HG03439 (cell line): ENCODE measurements around the gene HPSE2.

ENCODE experiments used
- ATAC-seq: cut with Tn5 transposase; IDR thresholded peaks from one replicate; pipeline ENCODE4 v1.9.1; 2021; ENCODE audit warnings: mild to moderate bottlenecking, moderate library complexity; ENCODE audit not compliant: unreplicated experiment

HPSE2 gene

DNA sequence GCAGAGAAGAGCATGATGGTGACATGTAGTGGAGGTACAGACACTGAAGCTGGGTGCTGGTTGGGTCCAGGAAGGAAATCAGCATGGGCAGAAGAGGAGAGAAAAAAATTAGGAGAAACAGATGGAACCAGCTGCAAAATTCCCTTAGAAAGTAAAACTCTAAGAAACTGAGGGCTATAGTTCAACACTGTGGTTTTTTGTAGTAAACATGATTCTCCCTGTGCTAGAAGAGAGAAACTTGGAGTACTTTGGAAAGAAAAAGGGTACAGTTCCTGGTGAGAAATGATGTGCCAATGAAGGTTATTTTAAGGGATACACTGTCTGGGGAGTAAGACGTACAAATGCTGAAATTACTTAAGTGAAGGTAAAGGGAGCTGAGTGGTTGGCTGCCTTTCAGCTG lies 607.4 kb downstream of the HPSE2 start:
- no peak for ATAC-seq

DNA sequence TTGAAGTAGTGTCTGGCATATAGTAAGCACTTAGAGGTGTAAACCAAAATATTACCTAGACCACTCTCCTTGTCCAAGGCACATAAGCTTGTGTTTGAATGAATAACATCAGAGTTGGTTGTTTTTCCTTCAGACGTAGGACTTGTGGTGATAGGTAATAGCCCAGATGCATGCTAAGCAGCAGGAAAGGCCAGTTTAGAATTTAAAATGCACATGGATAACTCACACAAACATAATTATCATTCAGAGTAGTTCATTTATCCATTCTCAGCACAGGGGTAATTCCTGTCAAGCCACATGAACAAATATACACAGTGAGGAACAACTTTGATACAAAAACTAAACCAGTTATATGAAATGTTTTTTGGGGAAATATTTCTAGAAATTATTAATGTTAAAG lies 607.9 kb downstream of the HPSE2 start:
- ATAC-seq: no peak

DNA sequence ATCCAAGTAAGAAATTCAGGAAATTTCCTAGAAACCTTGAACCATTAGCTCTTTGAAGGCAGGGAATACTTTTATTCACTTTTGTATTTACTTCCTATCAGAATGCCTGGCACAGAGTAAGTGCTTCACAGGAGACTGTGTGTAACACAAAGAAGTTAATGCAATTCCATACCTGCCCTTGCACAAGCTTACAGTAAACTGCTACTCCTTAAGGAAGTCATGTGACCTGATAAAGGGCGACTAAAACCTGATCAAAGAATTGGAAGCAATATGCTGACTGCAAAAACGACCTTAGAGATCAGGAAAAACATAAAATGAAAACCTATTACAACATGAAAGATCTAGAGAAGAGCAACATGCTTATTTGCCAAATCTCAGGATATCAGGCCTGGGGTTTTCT lies 610.7 kb downstream of the HPSE2 start:
- ATAC-seq: no peak

DNA sequence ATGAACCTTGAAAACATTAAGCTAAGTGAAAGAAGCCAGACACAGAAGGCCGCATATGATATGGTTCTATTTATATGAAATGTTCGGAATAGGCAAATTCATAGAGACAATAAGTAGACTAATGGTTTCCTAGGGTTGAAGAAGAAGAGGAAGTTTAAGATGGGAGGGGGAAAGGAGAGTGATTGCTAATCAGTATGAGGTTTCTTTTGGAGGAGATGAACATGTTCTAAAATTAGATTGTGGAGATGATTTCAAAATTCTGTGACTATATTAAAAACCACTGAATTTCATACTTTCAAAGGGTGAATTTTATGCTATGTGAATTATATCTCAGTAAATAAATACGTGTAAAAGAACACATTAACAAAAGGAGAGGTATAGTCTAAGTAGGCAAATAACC lies 612.5 kb downstream of the HPSE2 start:
- ATAC-seq: no peak

DNA sequence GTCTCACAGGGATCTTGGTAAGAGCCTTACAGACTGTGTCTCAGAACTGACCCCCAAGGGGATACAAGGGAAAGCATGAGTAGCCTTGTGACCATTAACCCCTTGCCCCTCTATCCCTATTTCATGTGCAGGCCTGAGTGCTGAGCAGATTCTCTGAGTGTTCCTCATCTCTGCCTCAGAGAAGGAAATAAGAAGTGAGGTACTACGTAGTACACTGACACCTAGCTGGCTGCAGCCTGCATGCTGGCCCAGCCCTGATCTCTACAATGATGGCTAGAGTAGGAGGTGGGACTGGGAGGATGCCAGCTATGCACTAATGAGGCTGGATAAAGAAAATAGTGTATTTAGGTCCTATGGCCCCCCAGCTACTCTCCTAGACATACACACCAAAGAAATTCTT lies 614.0 kb downstream of the HPSE2 start:
- no peak for ATAC-seq

DNA sequence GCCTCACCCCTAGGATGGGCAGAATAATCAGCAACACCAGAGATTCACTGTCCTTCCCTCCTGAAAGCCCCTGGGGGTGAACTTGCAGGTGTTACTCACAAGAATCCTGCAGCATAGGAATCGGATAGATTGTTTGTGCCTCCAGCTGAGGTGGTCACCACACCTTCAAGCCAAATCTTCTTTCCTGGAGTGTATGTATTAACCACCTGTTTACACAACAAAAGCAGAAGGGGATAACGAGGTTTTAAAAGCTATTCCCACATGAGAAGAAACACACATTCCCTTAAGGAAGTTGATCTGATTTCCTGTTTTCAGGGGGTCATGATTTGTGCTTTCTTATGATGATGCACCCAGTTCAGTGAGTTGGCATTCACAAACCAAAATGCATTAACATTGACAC lies 615.1 kb downstream of the HPSE2 start:
- no peak for ATAC-seq

DNA sequence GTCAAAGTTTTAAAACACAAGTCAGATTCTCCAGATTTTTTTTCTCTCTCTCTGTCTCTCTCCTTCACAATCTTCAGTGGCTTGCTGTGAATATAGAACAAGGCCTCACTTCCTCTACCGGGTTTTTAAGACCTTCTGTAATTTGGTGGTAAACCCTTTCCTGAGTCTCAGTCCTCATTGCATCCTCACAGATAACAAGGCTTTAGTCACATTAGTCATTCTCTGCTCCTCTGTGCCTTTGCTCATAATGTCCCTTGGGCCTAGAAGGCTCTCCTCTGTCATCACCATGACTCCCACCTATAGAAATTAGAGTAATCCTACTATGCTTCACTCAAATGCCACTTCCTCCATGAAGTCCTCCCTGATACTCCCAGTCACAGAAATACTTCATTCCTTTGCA lies 616.2 kb downstream of the HPSE2 start:
- no peak for ATAC-seq

DNA sequence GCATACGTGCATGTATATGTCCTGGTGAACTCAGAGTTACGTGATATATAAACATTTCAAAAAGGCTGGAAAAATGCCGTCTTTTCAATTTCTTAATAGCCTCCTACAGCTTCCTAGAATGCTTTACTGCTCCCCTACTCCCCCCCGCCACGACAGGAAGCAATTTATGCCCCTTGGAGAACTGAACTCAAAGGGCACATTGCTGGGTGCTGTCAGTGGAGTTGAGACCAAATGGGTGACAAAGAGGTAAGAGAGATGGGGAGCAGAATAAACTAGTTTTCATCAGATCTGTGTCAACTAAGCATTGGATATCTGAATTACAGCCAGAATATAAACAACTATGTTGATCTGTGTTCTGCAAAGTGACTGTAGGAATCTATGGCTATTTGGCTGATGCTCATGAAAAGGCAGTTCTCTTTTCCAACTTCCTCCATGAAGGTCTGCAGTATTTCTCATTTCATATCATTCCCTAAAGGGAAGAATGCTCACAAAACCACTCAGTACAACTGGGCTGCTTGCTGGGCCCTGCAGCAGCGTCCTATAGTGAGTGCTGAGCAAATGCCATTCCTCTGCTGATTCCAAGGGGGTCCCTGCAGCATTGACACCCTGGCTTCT lies 617.6 kb downstream of the HPSE2 start:
- no peak for ATAC-seq

DNA sequence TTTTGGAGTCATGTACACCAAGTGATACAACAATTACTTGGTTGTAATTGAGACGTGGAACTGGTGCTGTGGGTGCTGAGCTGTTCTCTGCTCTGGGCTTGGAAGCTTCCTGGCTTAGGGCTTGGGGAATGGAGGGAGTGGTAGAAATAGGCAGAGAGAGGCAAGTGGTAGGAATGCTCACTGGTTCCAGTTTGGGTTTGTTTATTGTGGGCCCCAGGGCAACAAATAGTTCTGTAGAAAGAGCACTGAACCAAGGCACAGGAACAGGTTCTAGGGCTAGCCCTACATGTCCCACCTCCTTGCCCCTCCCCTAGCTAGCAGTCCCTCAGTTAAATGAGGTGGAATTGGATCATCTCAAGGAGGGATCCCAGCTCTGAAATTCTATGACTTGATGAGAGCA lies 622.2 kb downstream of the HPSE2 start:
- no peak for ATAC-seq

DNA sequence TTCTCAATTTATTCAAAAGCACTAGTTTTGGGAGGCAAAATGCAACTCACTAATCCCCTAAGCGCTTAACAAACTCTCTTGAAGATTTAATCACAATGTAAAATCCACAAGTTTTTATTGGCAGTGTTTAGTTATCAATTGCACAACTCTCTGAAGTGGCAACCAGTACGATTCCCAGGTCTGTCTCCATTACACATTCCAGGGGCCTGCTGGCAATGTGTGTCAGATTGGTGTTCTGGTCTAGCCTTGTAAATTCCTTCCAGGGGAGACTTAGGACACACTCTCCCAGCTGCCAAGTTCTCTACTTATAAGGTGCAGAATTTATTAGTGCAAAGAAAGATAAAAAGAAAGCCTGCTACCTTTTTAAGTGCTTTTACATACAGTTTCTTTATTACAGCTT lies 624.2 kb downstream of the HPSE2 start:
- ATAC-seq: no peak

DNA sequence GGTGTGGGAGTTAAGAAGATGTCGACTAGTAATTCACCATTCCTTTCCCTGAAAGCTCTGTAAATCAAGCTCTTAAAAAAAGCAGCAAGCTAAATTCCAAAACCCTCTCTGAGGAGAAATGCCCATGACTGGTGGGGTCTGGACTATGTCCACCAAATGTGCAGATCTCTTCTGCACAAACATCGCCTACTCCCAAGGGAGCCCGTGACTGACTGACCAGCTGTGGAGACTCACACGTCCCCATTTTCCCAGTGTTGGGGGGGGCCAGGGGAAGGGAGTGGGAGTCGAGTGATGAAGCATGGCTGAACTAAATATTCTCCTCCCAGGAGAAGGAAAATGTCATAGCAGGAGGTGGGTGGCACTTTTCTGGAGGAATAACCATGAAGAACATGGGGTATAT lies 624.8 kb downstream of the HPSE2 start:
- ATAC-seq: no peak

DNA sequence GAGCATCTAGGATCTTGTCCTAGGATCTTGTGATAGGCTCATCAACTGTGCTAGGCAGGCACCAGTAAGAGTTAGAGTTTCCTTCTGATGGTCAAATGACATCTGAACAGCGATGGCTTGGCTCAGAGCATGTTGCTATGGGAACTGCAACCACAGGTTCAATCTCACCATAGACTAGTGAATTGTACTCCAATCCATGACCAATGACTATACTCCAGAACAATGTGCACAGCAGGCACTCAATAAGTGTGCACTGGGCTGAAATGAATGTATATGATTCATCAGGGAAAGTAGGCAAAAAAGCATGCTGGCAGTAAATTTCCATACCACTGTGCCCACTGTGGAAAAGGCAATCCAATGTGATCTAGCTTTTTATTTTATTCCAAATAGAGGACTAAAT lies 625.4 kb downstream of the HPSE2 start:
- no peak for ATAC-seq

DNA sequence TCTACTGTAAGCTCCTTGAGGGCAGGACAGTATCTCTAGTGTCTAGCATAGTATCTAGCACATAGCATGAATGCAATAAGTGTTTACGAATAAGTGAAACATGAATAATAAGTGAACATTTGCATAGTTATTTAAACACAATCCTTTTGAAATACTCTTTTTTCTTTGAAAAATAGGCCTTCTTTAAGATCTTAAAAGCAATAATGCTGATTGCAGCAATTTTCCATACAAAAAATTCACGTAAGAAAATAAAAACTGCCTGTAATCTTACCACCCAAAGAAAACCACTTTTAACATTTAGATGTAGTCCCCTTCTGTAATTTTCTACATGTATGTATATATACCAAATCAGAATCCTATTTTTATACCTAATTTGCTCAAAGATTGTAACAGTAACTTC lies 626.4 kb downstream of the HPSE2 start:
- ATAC-seq: no peak

DNA sequence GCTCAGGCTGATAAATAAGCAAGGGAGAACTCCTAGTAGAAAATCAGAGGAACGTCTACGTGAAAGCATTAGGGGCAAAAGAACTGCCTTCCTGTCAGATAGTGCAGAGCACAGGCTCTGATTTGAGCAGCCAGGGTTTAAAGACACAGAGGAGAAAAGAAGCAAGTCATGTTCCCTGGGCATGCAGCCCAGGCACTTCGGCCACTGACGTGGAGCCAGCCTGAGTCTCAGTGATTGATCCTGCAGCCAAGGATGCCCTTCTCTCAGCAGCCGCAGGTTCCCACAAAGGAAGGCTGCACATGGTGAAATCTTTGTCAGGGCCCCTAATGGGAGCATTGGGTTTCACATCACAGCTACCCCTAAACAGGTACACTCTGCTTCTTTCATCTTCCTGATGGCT lies 627.2 kb downstream of the HPSE2 start:
- no peak for ATAC-seq

DNA sequence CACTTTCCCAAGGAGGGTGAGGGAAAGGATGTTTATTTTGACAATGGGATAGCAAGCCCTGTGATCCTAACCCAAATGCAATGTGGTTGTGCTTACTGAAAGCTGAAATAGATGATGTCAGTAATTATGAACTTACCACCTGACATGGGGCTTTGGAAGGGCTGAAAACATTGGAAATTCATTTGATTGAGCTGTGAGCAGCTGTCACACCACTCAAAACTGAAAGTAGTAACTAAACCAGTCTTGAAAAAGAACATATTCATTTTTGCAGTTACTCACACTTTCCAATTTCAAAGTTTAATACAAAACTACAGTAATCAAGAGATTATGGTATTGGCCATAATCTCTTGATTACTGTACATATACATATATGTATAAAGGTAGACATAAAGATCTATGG lies 633.4 kb downstream of the HPSE2 start:
- no peak for ATAC-seq

DNA sequence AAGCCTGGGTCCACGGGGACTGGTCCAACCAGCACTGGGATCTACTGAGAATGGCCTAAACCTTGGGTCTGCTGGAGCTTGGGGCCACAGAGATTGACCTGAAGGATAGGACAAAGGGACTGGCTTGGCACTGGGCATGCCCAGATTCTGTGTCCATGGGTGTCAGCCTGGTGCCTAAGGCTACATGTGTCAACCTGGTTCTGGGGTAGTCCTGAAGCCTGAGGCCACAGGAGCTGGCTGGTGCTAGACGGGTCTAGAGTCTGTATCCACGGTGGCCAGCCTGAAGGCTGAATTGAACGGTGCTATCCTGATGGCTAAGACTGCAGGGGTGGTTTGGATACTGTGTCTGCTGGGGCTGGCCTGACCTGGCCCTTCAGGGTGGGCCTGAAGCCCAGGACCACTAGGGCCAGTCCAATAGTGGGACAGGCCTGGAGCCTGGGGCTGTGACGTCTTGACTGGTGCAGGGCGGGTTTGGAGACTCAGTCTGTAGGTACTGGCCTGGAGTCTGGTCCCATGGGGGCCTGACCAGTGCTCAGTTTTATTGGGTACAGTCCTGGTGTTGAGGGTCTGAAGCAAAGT lies 636.5 kb downstream of the HPSE2 start:
- ATAC-seq: no peak

DNA sequence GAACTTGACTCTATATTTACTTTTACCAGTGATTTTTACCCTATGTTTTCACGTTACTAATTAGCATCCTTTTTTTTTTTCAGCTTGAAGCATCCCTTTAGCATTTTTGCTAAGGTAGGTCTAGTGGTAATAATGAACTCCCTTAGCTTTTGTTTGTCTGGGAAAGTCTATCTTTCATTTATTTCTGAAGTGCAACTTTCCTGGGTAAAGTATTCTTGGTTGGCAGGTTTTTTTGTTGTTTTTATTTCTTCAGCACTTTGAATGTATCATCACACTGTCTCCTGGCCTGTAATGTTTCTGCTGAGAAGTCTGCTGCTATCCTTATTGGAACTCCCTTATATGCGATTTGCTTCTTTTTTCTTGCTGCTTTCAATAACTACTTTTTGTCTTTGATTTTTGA lies 639.2 kb downstream of the HPSE2 start:
- no peak for ATAC-seq

DNA sequence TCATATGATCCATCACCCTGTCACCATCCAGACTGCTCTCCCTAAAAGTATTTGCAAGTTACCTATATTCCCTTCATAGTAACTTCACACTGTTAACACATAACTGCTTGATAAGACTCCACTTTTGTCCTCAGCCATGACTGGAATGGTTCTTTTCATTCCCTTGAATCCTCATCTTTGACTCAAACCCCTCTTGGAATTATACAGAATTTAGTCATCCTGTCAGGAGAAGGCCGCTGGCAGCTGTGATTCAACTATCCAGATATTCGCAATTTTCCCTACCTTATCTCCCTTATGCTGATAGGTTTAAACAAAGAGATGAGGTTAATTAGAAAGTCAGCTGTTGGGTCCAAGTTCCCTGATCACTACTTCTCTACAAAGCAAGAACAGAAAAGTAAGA lies 646.0 kb downstream of the HPSE2 start:
- ATAC-seq: no peak

DNA sequence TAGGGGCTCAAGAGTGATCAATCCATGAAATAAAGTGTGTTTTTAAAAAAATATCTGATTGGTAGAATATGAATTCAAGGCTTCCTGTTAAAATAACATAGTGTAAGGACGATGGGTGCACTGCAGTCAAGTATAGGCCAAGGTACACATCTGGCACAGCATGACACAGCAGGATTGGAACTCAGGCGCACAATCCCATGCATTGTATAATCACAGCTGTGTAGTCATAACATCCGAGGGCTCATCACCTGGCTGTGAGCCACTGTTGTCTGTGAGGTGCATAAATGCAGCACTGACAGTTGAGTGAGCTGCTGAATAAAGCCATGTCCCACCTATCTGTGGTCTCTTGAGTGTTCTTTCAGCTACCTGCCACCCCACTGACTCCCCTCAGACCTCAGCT lies 646.6 kb downstream of the HPSE2 start:
- no peak for ATAC-seq

DNA sequence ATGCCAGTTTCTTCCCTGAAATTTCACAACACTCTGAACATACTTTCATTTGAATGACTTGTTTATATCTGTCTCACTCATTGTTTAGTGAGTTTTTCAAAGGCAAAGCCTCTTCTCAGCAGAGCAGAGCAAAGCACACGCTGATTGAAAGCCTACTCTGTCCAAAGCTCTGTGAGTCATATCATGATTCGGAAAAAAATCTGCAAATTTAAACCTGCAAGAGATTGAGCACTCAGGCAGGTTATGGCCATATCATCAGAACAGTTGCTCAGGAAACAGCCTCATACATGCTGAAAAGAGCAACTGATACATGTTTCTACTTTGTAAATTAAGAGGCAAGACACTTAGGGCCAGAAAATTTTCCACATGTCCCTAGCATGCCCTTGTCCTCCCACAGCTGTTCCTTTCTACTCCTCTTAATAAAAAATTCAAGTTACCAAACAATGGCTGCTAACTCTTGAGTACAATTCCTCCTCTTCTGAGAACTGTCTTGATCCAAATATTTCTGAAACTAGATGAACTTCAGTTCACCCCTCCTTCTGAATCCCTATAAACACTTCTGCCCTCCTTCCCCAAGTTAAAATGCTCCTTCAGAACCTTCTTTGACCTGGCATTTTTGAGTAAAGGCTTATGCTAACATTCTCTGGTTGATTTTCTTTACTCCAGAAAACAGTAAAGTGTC lies 648.4 kb downstream of the HPSE2 start:
- ATAC-seq: no peak

DNA sequence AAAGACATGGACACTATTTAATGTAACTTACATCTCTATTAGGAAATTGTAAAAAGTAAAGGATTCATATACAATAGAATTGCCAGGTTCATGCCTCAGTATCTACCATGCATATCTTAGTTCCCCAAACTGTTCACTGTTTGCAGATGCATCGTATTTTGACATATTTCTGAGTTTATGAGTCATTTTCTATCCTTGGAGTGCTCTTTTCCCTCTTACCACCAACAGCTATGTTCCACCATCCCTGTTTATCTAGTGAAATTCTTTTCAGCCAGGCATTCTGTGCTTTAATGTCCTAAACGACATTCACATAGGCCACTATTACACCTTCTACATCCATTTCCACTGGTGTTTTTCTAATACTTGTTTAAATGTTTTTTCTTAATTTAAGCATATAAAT lies 649.6 kb downstream of the HPSE2 start:
- no peak for ATAC-seq

DNA sequence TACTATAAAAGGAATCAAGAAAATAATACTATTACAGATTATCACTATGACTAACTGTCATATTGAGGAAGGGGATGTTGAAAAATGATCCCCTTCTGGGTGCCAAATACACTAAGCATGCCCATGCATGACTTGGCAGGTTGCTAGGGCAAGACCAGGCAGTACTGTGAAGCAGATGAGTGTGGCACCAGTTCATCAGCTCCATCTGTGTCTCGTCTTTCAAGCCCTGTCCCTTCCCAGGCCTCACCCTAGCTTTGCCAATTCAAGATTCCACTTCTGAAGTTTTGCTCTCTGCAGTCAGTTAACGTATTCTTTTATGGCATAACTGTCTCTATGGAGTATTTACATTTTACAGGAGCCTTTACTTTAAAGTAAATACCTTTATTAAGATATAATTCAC lies 653.3 kb downstream of the HPSE2 start:
- no peak for ATAC-seq

DNA sequence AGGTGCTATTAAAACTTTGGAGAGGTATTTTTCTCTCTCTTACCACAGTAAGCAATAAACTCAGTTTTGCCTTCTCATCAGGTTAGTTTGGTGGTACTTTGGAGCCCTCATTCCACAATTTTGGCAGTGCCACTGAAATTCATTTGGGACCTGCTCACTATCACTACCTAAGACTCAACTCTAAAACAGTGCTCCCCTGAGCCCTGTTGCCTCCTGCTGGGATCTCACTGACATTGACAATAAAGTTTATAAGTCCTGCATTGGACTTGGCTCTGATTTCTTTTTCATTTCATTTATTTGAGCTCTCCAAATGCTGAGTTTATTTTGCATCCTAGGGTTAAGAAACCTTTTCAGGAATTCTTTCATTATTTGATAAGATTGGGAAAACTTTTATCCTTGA lies 658.1 kb downstream of the HPSE2 start:
- ATAC-seq: no peak
